H1 (cell line): ENCODE data around the gene SLC6A20. TPM values are rescaled to one million over a fixed set of nuclear protein-coding genes. Genes with fewer than 3 reads are reported as not detected.

Experiments
- CEBPB ChIP-seq: IDR thresholded peaks from 2 replicates; pipeline ENCODE4 v1.6.1; 2012; ENCODE audit warnings: low read depth, low read length
- polyA plus RNA-seq, 7 experiments: library from polyadenylated mRNA; depleted of rRNA in 3 of 7; stranded (reverse) in 5 of 7; unstranded in 2 of 7; fragments of >200 nt in 5 of 7; fragments of 200-250 nt in 2 of 7; gene quantifications; 1 replicate in 5 of 7; 2 replicates in 1 of 7; 4 replicates in 1 of 7; pipeline versions ENCODE4 v1.2.1 to v1.2.3, GENCODE V29; 2011 to 2013; ENCODE audit warnings: missing spikeins in 2 of 7, mixed read lengths in 2 of 7
- total RNA-seq: library from RNA; stranded (reverse); fragmentation: NEBNext Ultra II Directional; extraction: Animal tissue kit (Norgen Biotek cat#: 25700); gene quantifications from 2 replicates; pipeline ENCODE4 v1.2.1, GENCODE V29; 2021

SLC6A20 gene
- total and polyA plus RNA-seq, 2 of the 8 experiments (the other 6 are each of a cell fraction or from before 2014, with no cell fraction given): 0.05 TPM; not detected in 1

GRCh38 chr3:45814322-45814721, 18.0 kb upstream of the SLC6A20 start (continued):
- TF ChIP-seq CEBPB: no peak
